PC-3 (cell line): ENCODE data around the gene ATXN7L2. TPM values are rescaled to one million over a fixed set of nuclear protein-coding genes. Genes with fewer than 3 reads are reported as not detected.

Experiments
- ATAC-seq: fragments of 200-7000 bp; cut with Tn5 transposase; 2 replicates; pipeline ENCODE4 v1.9.1; 2020; ENCODE audit warnings: mild to moderate bottlenecking, moderate library complexity
- BruUV-seq: library from RNA; stranded (reverse); fragments of 400-500 nt; replicated peaks from 2 replicates; lab custom pipeline; 2021; lab: Mats Ljungman, UMichigan
- CTCF ChIA-PET: fragments of 300-600 bp; sonication (Branson Sonifier 250); formaldehyde crosslinking; loops from one replicate; lab custom pipeline; 2022; ENCODE audit warnings: antibody characterized with exemption; lab: Charles Lee
- POLR2A ChIA-PET: fragments of 300-600 bp; sonication (Branson Sonifier 250); formaldehyde crosslinking; loops from one replicate; lab custom pipeline; 2022; ENCODE audit warnings: antibody characterized with exemption; ENCODE audit not compliant: unreplicated experiment; lab: Charles Lee
- DNase-seq: peaks from one replicate; pipeline ENCODE4 v3.0.0-alpha.2; 2015
- H2AFZ ChIP-seq: fragments of 300-600 bp; sonication (generic); 2 replicates; pipeline ENCODE4 v1.6.0; 2016; ENCODE audit warnings: antibody characterized with exemption, low read length
- H3F3A ChIP-seq: fragments of 300-600 bp; sonication (generic); one replicate; pipeline ENCODE4 v1.6.0; 2017; ENCODE audit warnings: antibody characterized with exemption, low read length, control low read depth, mild to moderate bottlenecking; ENCODE audit not compliant: unreplicated experiment
- H3K27ac ChIP-seq: fragments of 300-600 bp; sonication (generic); 2 replicates; pipeline ENCODE4 v1.5.1; 2016; ENCODE audit warnings: mild to moderate bottlenecking, low read length
- H3K27me3 ChIP-seq: fragments of 300-600 bp; sonication (generic); 2 replicates; pipeline ENCODE4 v1.6.1; 2016; ENCODE audit warnings: low read length, mixed read lengths
- H3K36me3 ChIP-seq: fragments of 300-600 bp; sonication (generic); 2 replicates; pipeline ENCODE4 v1.6.1; 2016; ENCODE audit warnings: low read depth, mixed run types, low read length, mixed read lengths
- H3K4me1 ChIP-seq: fragments of 300-600 bp; sonication (generic); 2 replicates; pipeline ENCODE4 v1.5.1; 2016; ENCODE audit warnings: low read length; ENCODE audit not compliant: insufficient read depth
- H3K4me2 ChIP-seq: fragments of 300-600 bp; sonication (generic); 2 replicates; pipeline ENCODE4 v1.6.0; 2016; ENCODE audit warnings: low read length
- H3K4me3 ChIP-seq: fragments of 300-600 bp; sonication (generic); 2 replicates; pipeline ENCODE4 v1.5.1; 2016; ENCODE audit warnings: mild to moderate bottlenecking, low read length, mixed read lengths
- H3K79me2 ChIP-seq: fragments of 300-600 bp; sonication (generic); 2 replicates; pipeline ENCODE4 v1.6.1; 2017; ENCODE audit warnings: low read length, mixed read lengths
- H3K9ac ChIP-seq: fragments of 300-600 bp; sonication (generic); 2 replicates; pipeline ENCODE4 v1.6.0; 2016; ENCODE audit warnings: mild to moderate bottlenecking, low read length
- H3K9me2 ChIP-seq: fragments of 300-600 bp; sonication (generic); replicated peaks from 2 replicates; pipeline ENCODE4 v1.6.1; 2016; ENCODE audit warnings: mixed run types, low read length, mixed read lengths
- H3K9me3 ChIP-seq: fragments of 300-600 bp; sonication (generic); 2 replicates; pipeline ENCODE4 v1.6.1; 2016; ENCODE audit warnings: low read length, mixed read lengths
- H4K20me1 ChIP-seq: fragments of 300-600 bp; sonication (generic); 2 replicates; pipeline ENCODE4 v1.6.1; 2016; ENCODE audit warnings: low read length, mixed read lengths
- EZH2 ChIP-seq: fragments of 300-600 bp; sonication (generic); IDR thresholded peaks from one replicate; pipeline ENCODE4 v1.6.1; 2017; ENCODE audit warnings: antibody characterized with exemption, mild to moderate bottlenecking, low read length; ENCODE audit not compliant: unreplicated experiment
- EZH2phosphoT487 ChIP-seq: fragments of 300-600 bp; sonication (generic); IDR thresholded peaks from 2 replicates; pipeline ENCODE4 v1.6.1; 2018; ENCODE audit warnings: mild to moderate bottlenecking, antibody characterized with exemption, low read length, borderline replicate concordance
- intact Hi-C: fragments of 100-400 bp; cut with micrococcal nuclease; formaldehyde crosslinking; loops from 2 replicates; pipeline ENCODE4 v1.9.0; 2023
- total RNA-seq: library from RNA; depleted of rRNA; stranded (reverse); fragments of >200 nt; gene quantifications from 2 replicates; pipeline ENCODE4 v1.2.3, GENCODE V29; 2014
- TF ChIP-seq, protein P1 (sequence below): fragments of 300-600 bp; sonication (generic); conservative IDR thresholded peaks from 2 replicates; pipeline ENCODE4 v1.5.1; 2017; ENCODE audit warnings: antibody characterized with exemption, low read depth, mild to moderate bottlenecking, low read length

Gene ATXN7L2
- total RNA-seq, 1 experiment from 2014 or later: 9.4 TPM

DNA sequence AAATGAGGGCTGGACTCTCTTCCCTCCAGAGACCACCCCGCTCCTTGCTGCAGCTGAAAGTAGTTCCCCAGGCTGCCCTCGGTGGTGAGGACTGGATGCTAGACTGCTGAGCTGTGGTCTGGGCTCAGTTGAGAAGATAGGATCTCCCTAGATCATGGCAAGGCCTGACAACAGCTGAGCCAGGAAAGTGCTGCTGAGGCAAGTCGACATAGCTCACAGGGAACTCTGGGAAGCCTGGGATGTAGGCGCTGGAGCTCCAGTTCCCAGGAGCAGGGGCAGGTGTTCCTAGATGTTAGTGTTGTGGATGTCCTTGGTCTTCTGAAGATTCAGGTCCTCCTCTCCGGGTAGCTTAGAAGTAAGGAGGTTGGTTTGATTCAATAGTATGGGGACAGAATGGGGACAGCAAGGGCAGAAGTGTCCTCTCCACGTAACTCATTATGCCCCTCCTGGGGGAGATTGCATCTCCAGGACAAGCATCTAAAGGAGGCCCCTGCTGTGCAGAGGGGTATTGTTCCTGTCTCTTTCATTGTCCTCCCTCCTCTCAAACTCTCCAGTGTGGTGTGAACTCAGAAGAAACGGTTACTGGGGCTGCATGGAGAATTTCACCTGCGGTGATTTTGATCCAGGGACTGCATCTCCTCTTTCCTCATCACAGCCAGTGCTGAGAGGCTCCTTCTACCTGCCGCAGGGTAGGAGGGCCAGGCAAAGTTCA is 13.9 kb downstream of the ATXN7L2 start:
- H3K27me3 ChIP-seq: no peaks in the 10 kb centered on the region
- H3K9ac ChIP-seq: no peak overlapping the region
- ChIA-PET CTCF (interaction anchor here (1.4 kb wide), 1 partner anchor 35 kb away, joined by 5 read pairs; no protein-coding TSS in a partner anchor), POLR2A (no interaction called here)
- no peak overlapping the region for H3K4me2 ChIP-seq
- ATAC-seq: no peak
- DNase-seq: no peak
- H3K9me2 ChIP-seq: no peaks in the 10 kb centered on the region
- TF ChIP-seq EZH2phosphoT487 (no peak), EZH2 (no peak)
- TF ChIP-seq, protein P1, sequence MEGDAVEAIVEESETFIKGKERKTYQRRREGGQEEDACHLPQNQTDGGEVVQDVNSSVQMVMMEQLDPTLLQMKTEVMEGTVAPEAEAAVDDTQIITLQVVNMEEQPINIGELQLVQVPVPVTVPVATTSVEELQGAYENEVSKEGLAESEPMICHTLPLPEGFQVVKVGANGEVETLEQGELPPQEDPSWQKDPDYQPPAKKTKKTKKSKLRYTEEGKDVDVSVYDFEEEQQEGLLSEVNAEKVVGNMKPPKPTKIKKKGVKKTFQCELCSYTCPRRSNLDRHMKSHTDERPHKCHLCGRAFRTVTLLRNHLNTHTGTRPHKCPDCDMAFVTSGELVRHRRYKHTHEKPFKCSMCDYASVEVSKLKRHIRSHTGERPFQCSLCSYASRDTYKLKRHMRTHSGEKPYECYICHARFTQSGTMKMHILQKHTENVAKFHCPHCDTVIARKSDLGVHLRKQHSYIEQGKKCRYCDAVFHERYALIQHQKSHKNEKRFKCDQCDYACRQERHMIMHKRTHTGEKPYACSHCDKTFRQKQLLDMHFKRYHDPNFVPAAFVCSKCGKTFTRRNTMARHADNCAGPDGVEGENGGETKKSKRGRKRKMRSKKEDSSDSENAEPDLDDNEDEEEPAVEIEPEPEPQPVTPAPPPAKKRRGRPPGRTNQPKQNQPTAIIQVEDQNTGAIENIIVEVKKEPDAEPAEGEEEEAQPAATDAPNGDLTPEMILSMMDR: no peak
- H3K4me3 ChIP-seq: no peak overlapping the region
- H3K36me3 ChIP-seq: no peaks in the 10 kb centered on the region; the same call in 1 of the 2 replicates
- H4K20me1 ChIP-seq: no peaks in the 10 kb centered on the region
- H3F3A ChIP-seq: no peaks in the 10 kb centered on the region
- peaks cover 18% of the 10 kb centered on the region for H3K79me2 ChIP-seq
- no peak overlapping the region for H3K27ac ChIP-seq
- H2AFZ ChIP-seq: no peak overlapping the region
- intact Hi-C loops: loop anchor here (1.0 kb wide), 1 partner anchor 35 kb away; no protein-coding TSS in a partner anchor
- no TSS peak for BruUV-seq
- peaks cover 22% of the 10 kb centered on the region; the same call in 1 of the 2 replicates for H3K4me1 ChIP-seq
- no peaks in the 10 kb centered on the region for H3K9me3 ChIP-seq

DNA sequence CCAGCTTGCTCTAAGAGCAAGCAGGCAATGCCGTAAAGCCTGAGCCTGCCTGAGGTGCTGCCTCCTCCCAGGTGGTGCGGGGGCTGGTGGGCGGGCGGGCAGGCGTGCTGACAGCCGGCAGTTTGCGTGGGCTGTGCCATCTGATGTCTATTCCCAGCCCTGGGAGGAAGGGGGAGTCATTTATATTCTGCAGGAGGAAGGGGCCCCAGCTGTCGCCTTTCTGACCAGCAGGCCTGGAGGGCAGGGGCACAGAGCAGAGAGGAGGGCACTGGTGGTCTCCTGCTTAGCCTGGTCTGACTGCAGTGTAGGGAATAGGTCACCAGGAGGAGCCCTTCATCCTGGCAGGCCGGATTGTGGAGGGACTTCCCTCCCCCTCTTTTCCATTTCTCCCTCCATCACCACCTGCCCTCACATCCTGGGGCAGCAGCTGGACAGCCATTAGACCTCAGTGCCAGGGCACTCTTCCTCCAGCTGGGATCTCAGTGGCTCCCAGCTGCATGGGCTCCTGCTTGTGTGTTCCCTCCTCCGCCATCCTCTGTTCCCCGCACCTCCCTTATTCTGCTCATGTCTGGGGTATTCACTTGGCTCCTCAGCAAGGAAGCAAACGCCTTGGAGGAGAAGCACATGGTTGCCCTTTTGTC is 14.6 kb downstream of the ATXN7L2 start:
- H3K4me3 ChIP-seq: no peak overlapping the region
- no peak overlapping the region for H3K4me2 ChIP-seq
- CTCF ChIA-PET: interaction anchor here (2.1 kb wide), 1 partner anchor 34 kb away, joined by 9 read pairs; no protein-coding TSS in a partner anchor
- ATAC-seq: no peak
- no peak overlapping the region for H2AFZ ChIP-seq
- H4K20me1 ChIP-seq: no peaks in the 10 kb centered on the region
- BruUV-seq: no TSS peak
- TF ChIP-seq, protein P1: peak; percentile 60
- TF ChIP-seq EZH2phosphoT487 (no peak), EZH2 (no peak)
- H3K27ac ChIP-seq: no peak overlapping the region
- H3K4me1 ChIP-seq: peaks cover 18% of the 10 kb centered on the region; the same call in 1 of the 2 replicates
- peak; percentile 28 for DNase-seq
- H3K9me2 ChIP-seq: no peaks in the 10 kb centered on the region
- H3K27me3 ChIP-seq: no peaks in the 10 kb centered on the region
- peaks cover 18% of the 10 kb centered on the region for H3K79me2 ChIP-seq
- H3K36me3 ChIP-seq: no peaks in the 10 kb centered on the region; the same call in 1 of the 2 replicates
- no peak overlapping the region for H3K9ac ChIP-seq
- intact Hi-C loops: loop anchor here (1.0 kb wide), 1 partner anchor 34 kb away; no protein-coding TSS in a partner anchor
- H3F3A ChIP-seq: no peaks in the 10 kb centered on the region
- H3K9me3 ChIP-seq: no peaks in the 10 kb centered on the region
- POLR2A ChIA-PET: no interaction called here
